Breast epithelium (tissue), 4 donors: ENCODE results near the gene PSG7. TPM values are rescaled to one million over a fixed set of nuclear protein-coding genes. Genes with fewer than 3 reads are reported as not detected.
"Not testable (repeated sequence)": the region's sequence is repeated elsewhere in the genome, so short reads cannot be mapped to it uniquely, and the experiment has no call there.

ENCODE experiments used
- DNase-seq, 2 donors: peaks; one replicate each; pipeline ENCODE4 v3.0.0-alpha.2; 2019; ENCODE audit warnings: low spot score in 2 of 2
- H3K27ac ChIP-seq, 2 donors: fragments of 200-600 bp; sonication (generic) in 1 of 2; one replicate each; pipeline ENCODE4 v1.5.1; 2016 to 2019; ENCODE audit warnings: mild to moderate bottlenecking in 1 of 2
- H3K27me3 ChIP-seq, 2 donors: fragments of 200-600 bp; sonication (generic) in 1 of 2; one replicate each; pipeline versions ENCODE4 v1.5.1 to v1.6.0; 2017 to 2019; ENCODE audit warnings: control low read depth in 1 of 2, mild to moderate bottlenecking in 1 of 2
- H3K36me3 ChIP-seq: fragments of 200-600 bp; one replicate; pipeline ENCODE4 v1.5.1; 2019
- H3K4me1 ChIP-seq, 2 donors: fragments of 200-600 bp; sonication (generic); one replicate each; pipeline ENCODE4 v1.5.1; 2016 to 2019; ENCODE audit warnings: control low read depth in 1 of 2
- H3K4me3 ChIP-seq, 3 donors: fragments of 200-600 bp; sonication (generic); 1 replicate in 2 of 3; 2 replicates in 1 of 3; pipeline ENCODE4 v1.5.1; 2016 to 2019; ENCODE audit warnings: mild to moderate bottlenecking in 3 of 3, moderate library complexity in 2 of 3
- H3K9me3 ChIP-seq, 2 donors: fragments of 200-600 bp; sonication (generic) in 1 of 2; one replicate each; pipeline ENCODE4 v1.5.1; 2016 to 2019; ENCODE audit warnings: control low read depth in 1 of 2
- CTCF ChIP-seq, 3 donors: fragments of 450-650 bp; IDR thresholded peaks; one replicate each; pipeline ENCODE4 v1.5.1; 2016 to 2017; ENCODE audit warnings: antibody characterized with exemption in 3 of 3, mild to moderate bottlenecking in 3 of 3, moderate library complexity in 3 of 3
- POLR2A ChIP-seq: fragments of 450-650 bp; IDR thresholded peaks from one replicate; pipeline ENCODE4 v1.6.1; 2016; ENCODE audit warnings: antibody characterized with exemption, mild to moderate bottlenecking, moderate library complexity
- POLR2AphosphoS5 ChIP-seq, 3 donors: sonication (generic); formaldehyde crosslinking; IDR thresholded peaks; one replicate each; pipeline ENCODE4 v1.6.1; 2017; ENCODE audit warnings: antibody characterized with exemption in 3 of 3
- intact Hi-C: fragments of 100-400 bp; cut with DNase I; formaldehyde crosslinking; loops from one replicate; pipeline ENCODE4 v1.15.1; 2023; ENCODE audit warnings: low total_unique reads
- total RNA-seq, 3 donors: library from RNA; depleted of rRNA; stranded (reverse); fragments of >200 nt; gene quantifications; one replicate each; pipeline ENCODE4 v1.1.0, GENCODE V29; 2016

The PSG7 gene
- total RNA-seq, result not detected

GRCh38 chr19:42937107-42937506 lies at the start of gene PSG7:
Gene PSG7, minus strand, starts transcription at chr19:42937207. Its CDS starts 131 bp downstream, at chr19:42937076.
- H3K36me3 ChIP-seq, H3K4me3 ChIP-seq, H3K4me1 ChIP-seq, H3K27ac ChIP-seq, DNase-seq, H3K9me3 ChIP-seq, H3K27me3 ChIP-seq, intact Hi-C loops: not testable (repeated sequence)

GRCh38 chr19:42985588-42985987 lies 48.6 kb upstream of the PSG7 start:
- H3K4me3 ChIP-seq, result no peak overlapping the region
- TF ChIP-seq CTCF (IDR thresholded peaks at IDR 0.05), result no peak
- no peaks in the 10 kb centered on the region for H3K36me3 ChIP-seq
- no peak for DNase-seq
- H3K27ac ChIP-seq, result no peak overlapping the region
- no peaks in the 10 kb centered on the region for H3K27me3 ChIP-seq
- intact Hi-C loops, result no loop called here
- no peaks in the 10 kb centered on the region for H3K9me3 ChIP-seq
- no peaks in the 10 kb centered on the region for H3K4me1 ChIP-seq

GRCh38 chr19:42982111-42982510 lies 45.1 kb upstream of the PSG7 start:
- intact Hi-C loops, H3K27me3 ChIP-seq, DNase-seq, H3K9me3 ChIP-seq, H3K4me3 ChIP-seq, H3K36me3 ChIP-seq, H3K4me1 ChIP-seq, H3K27ac ChIP-seq: not testable (repeated sequence)

GRCh38 chr19:42971451-42971850 lies 34.4 kb upstream of the PSG7 start:
- H3K4me3 ChIP-seq, H3K9me3 ChIP-seq, DNase-seq, H3K27ac ChIP-seq, H3K4me1 ChIP-seq, H3K36me3 ChIP-seq, intact Hi-C loops, H3K27me3 ChIP-seq: not testable (repeated sequence)

GRCh38 chr19:42965176-42965575 lies 28.2 kb upstream of the PSG7 start:
- Histone ChIP-seq H3K27ac (no peak overlapping the region), H3K36me3 (no peaks in the 10 kb centered on the region), H3K9me3 (no peaks in the 10 kb centered on the region), H3K27me3 (no peaks in the 10 kb centered on the region), H3K4me1 (no peaks in the 10 kb centered on the region), H3K4me3 (no peak overlapping the region)
- intact Hi-C loops, result no loop called here
- no peak for TF ChIP-seq POLR2AphosphoS5 (IDR thresholded peaks at IDR 0.05)
- no peak for TF ChIP-seq POLR2A
- no peak for TF ChIP-seq CTCF (IDR thresholded peaks at IDR 0.05)
- no peak for DNase-seq

GRCh38 chr19:42961119-42961518 lies 24.1 kb upstream of the PSG7 start:
- H3K36me3 ChIP-seq, result no peaks in the 10 kb centered on the region
- no peak for DNase-seq
- no peak overlapping the region for H3K27ac ChIP-seq
- H3K27me3 ChIP-seq, result no peaks in the 10 kb centered on the region
- H3K4me3 ChIP-seq, result no peak overlapping the region
- no peaks in the 10 kb centered on the region for H3K4me1 ChIP-seq
- intact Hi-C loops, result no loop called here
- H3K9me3 ChIP-seq, result no peaks in the 10 kb centered on the region
- TF ChIP-seq POLR2AphosphoS5 (IDR thresholded peaks at IDR 0.05) (no peak), CTCF (IDR thresholded peaks at IDR 0.05) (no peak), POLR2A (no peak)

- H3K4me1 ChIP-seq, H3K27ac ChIP-seq, DNase-seq, H3K9me3 ChIP-seq, H3K4me3 ChIP-seq, H3K36me3 ChIP-seq, H3K27me3 ChIP-seq: not testable (repeated sequence)
- intact Hi-C loops, result loop anchor here (10.0 kb wide), 1 partner anchor 1997 kb away; no protein-coding TSS in a partner anchor
Observed at GRCh38 chr19:42952126-42952525, 15.1 kb upstream of the PSG7 start.

GRCh38 chr19:42951476-42951875 lies 14.5 kb upstream of the PSG7 start:
- H3K27me3 ChIP-seq, H3K9me3 ChIP-seq, H3K4me3 ChIP-seq, H3K4me1 ChIP-seq, H3K27ac ChIP-seq, DNase-seq, H3K36me3 ChIP-seq: not testable (repeated sequence)
- intact Hi-C loops, result loop anchor here (10.0 kb wide), 1 partner anchor 1997 kb away; no protein-coding TSS in a partner anchor
